Heart left ventricle (tissue), 16 donors: ENCODE measurements around the gene DCAF6. TPM values are rescaled to one million over a fixed set of nuclear protein-coding genes. Genes with fewer than 3 reads are reported as not detected.

Source experiments
- ATAC-seq, 4 donors: fragments of 200-7000 bp; cut with Tn5 transposase; one replicate each; pipeline ENCODE4 v1.9.1; 2020 to 2022; ENCODE audit warnings: moderate library complexity in 4 of 4, mild to moderate bottlenecking in 3 of 4, moderate number of reproducible peaks in 1 of 4
- DNase-seq, 5 donors: peaks; one replicate each; pipeline ENCODE4 v3.0.0-alpha.2; 2020
- H3K27ac ChIP-seq, 12 donors: fragments of 200-600 bp; sonication (generic) in 4 of 12; one replicate each; pipeline versions ENCODE4 v1.5.0 to v1.8.0; 2016 to 2022; ENCODE audit warnings: mild to moderate bottlenecking in 2 of 12
- H3K27me3 ChIP-seq, 9 donors: fragments of 200-600 bp; sonication (generic) in 2 of 9; one replicate each; pipeline versions ENCODE4 v1.5.1 to v1.8.0; 2016 to 2022; ENCODE audit warnings: mild to moderate bottlenecking in 3 of 9
- H3K36me3 ChIP-seq, 9 donors: fragments of 200-600 bp; sonication (generic) in 2 of 9; one replicate each; pipeline versions ENCODE4 v1.5.0 to v1.8.0; 2018 to 2022; ENCODE audit warnings: mild to moderate bottlenecking in 2 of 9
- H3K4me1 ChIP-seq, 12 donors: fragments of 200-600 bp; sonication (generic) in 4 of 12; one replicate each; pipeline versions ENCODE4 v1.5.0 to v1.8.0; 2016 to 2022; ENCODE audit warnings: mild to moderate bottlenecking in 3 of 12
- H3K4me3 ChIP-seq, 12 donors: fragments of 200-600 bp; sonication (generic) in 4 of 12; one replicate each; pipeline versions ENCODE4 v1.5.0 to v1.8.0; 2017 to 2022; ENCODE audit warnings: mild to moderate bottlenecking in 9 of 12, moderate library complexity in 4 of 12
- H3K9me3 ChIP-seq, 12 donors: fragments of 200-600 bp; sonication (generic) in 4 of 12; one replicate each; pipeline versions ENCODE4 v1.5.0 to v1.8.0; 2016 to 2022; ENCODE audit warnings: mild to moderate bottlenecking in 1 of 12
- POLR2A ChIP-seq, 2 donors: fragments of 450-650 bp; IDR thresholded peaks; one replicate each; pipeline ENCODE4 v1.6.1; 2017; ENCODE audit warnings: antibody characterized with exemption in 2 of 2, mild to moderate bottlenecking in 2 of 2, moderate library complexity in 2 of 2
- WGBS, 4 donors: extraction: QIAGEN DNeasy Blood & Tissue Kit in 2 of 4; methylation state at CpG; one replicate each; pipeline versions ENCODE4 v1.1.5 to v1.1.7; 2013 to 2018; 5-methylcytosine and 5-hydroxymethylcytosine counted together
- intact Hi-C, 10 donors: fragments of 100-400 bp; cut with DNase I; formaldehyde crosslinking; loops; one replicate each; pipeline versions ENCODE4 v1.11.1 to v1.14.2; 2022
- polyA plus RNA-seq, 2 donors: library from polyadenylated mRNA; stranded (reverse); fragments of 200-250 nt; gene quantifications; one replicate each; pipeline ENCODE4 v1.2.3, GENCODE V29; 2013
- total RNA-seq, 9 donors: library from RNA; depleted of rRNA in 2 of 9; stranded (reverse); fragments of >200 nt in 2 of 9; fragmentation: NEBNext Ultra II Directional in 3 of 9; extraction: Animal tissue kit (Norgen Biotek cat#: 25700) in 3 of 9; gene quantifications; one replicate each; pipeline versions ENCODE4 v1.1.0 to v1.2.4, GENCODE V29; 2016 to 2023
- TF ChIP-seq, protein P1 (sequence below), 12 donors: fragments of 200-600 bp; sonication (generic) in 4 of 12; IDR thresholded peaks; one replicate each; pipeline versions ENCODE4 v1.5.0 to v1.8.0; 2018 to 2022; ENCODE audit warnings: antibody characterized with exemption in 12 of 12, mild to moderate bottlenecking in 5 of 12
- donor health status: ischemic (EF 13 %, LVEDD 7.1; RV severe dilation, severe dysfunction).
- donor health status: healthy with polysubstance abuse.
- donor health status: DM: no; HTN: yes; CAD: no.
- donor health status: DM: no; HTN: no; CAD: no.
- donor health status: ischemic (EF 25% LVEDD 6.9; RV normal size, moderate dysfunction).
- donor health status: ischemic (EF 25% LVEDD 5.7; RV mildly dilated, moderate dysfunction).
- donor health status: healthy.
- donor health status: DM: yes; HTN: yes; CAD: no.
- donor health status: ischemic (EF 35%, LVEDD 5.7; RV mildly dilated, moderate dysfunction).
- donor health status: nonischemic (EF 11% LVEDD 7.7; RV severe dilation, severe dysfunction).
- donor health status: DM: yes; HTN: yes; CAD: no.
- donor health status: PGD.
- donor health status: ischemic (EF 29% LVEDD 5.4; RV normal size, mild dysfunction).
- donor health status: nonischemic (EF 23%, LVEDD 6.1; RV moderate dilation, normal function).

The DCAF6 gene
- total and polyA plus RNA-seq, 11 donors: 66.9 to 245 (median 180) TPM

GRCh38 chr1:167991546-167991945, 55.1 kb downstream of the DCAF6 start:
- DNase-seq: no peak
- TF ChIP-seq, protein P1, sequence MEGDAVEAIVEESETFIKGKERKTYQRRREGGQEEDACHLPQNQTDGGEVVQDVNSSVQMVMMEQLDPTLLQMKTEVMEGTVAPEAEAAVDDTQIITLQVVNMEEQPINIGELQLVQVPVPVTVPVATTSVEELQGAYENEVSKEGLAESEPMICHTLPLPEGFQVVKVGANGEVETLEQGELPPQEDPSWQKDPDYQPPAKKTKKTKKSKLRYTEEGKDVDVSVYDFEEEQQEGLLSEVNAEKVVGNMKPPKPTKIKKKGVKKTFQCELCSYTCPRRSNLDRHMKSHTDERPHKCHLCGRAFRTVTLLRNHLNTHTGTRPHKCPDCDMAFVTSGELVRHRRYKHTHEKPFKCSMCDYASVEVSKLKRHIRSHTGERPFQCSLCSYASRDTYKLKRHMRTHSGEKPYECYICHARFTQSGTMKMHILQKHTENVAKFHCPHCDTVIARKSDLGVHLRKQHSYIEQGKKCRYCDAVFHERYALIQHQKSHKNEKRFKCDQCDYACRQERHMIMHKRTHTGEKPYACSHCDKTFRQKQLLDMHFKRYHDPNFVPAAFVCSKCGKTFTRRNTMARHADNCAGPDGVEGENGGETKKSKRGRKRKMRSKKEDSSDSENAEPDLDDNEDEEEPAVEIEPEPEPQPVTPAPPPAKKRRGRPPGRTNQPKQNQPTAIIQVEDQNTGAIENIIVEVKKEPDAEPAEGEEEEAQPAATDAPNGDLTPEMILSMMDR (IDR thresholded peaks at IDR 0.05): no peak
- TF ChIP-seq POLR2A (IDR thresholded peaks at IDR 0.05): no peak
- no peak for ATAC-seq
- intact Hi-C loops: no loop called here
- Histone ChIP-seq H3K27me3 (no peaks in the 10 kb centered on the region), H3K9me3 (no peaks in the 10 kb centered on the region), H3K4me1 (peaks cover 0 to 20% (median 11%) of the 10 kb centered on the region in 12 donors), H3K36me3 (peaks cover 0 to 64% (median 36%) of the 10 kb centered on the region in 9 donors), H3K4me3 (no peak overlapping the region), H3K27ac (no peak overlapping the region)
- 89 to 100% (median 94%) methylated on average over 2 of the region's 2 CpGs for WGBS, 4 donors

DNA sequence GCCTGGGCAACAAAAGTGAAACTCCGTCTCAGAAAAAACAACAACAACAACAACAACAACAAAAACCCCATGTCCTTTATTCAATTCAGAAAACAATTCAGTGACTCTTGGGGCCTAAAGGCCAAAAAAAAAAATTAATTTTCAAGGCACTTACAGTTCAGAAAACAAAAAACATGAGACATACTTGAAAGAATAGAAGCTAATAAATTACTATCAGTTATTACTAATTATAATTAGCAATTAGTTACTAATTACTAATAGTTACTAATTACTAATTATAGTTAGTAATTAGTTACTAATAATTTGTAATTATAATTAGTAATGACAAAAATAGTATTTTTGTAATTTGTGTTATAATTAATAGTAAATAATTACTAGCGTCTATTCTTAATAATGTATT, 57.2 kb downstream of the DCAF6 start:
- ATAC-seq: no peak
- intact Hi-C loops: no loop called here
- Histone ChIP-seq H3K4me1 (peaks cover 0 to 23% (median 12%) of the 10 kb centered on the region in 12 donors), H3K27me3 (no peaks in the 10 kb centered on the region), H3K36me3 (peaks cover 0 to 55% (median 39%) of the 10 kb centered on the region in 9 donors), H3K27ac (no peak overlapping the region), H3K4me3 (no peak overlapping the region), H3K9me3 (no peaks in the 10 kb centered on the region)
- TF ChIP-seq POLR2A (IDR thresholded peaks at IDR 0.05): no peak
- TF ChIP-seq, protein P1 (IDR thresholded peaks at IDR 0.05): no peak
- WGBS, 4 donors: 89 to 100% (median 96%) methylated on average over 2 of the region's 2 CpGs
- no peak for DNase-seq

DNA sequence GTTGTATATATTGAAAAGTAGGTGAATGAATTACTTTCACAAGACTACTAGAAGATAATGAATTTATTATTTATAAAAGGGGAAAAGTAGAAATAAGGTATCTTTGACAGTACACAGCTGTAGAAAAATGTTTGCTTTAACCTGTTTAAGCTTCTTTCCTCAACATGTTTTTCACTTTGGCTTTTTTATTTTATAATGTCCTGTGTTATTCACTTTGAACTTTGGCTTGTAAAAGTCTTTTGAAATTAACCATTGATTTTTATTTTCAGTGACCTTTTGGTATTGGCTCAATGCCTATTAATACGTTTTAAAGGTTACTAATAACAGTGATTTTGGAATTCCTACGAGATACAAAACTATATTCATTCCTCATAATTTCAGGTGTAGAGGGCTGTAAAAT, 58.1 kb downstream of the DCAF6 start:
- peak overlapping the region in 4 of 12 donors; percentile 12 to 51 (median 44) for H3K27ac ChIP-seq
- H3K4me3 ChIP-seq: no peak overlapping the region
- H3K4me1 ChIP-seq: peaks cover 0 to 23% (median 13%) of the 10 kb centered on the region in 12 donors
- H3K9me3 ChIP-seq: no peaks in the 10 kb centered on the region
- peaks cover 0 to 56% (median 39%) of the 10 kb centered on the region in 9 donors for H3K36me3 ChIP-seq
- 58 to 72% (median 67%) methylated on average over 2 of the region's 2 CpGs for WGBS, 4 donors
- TF ChIP-seq, protein P1 (IDR thresholded peaks at IDR 0.05): no peak
- TF ChIP-seq POLR2A (IDR thresholded peaks at IDR 0.05): no peak
- DNase-seq (no peak), ATAC-seq (no peak)
- H3K27me3 ChIP-seq: no peaks in the 10 kb centered on the region
- intact Hi-C loops: no loop called here

DNA sequence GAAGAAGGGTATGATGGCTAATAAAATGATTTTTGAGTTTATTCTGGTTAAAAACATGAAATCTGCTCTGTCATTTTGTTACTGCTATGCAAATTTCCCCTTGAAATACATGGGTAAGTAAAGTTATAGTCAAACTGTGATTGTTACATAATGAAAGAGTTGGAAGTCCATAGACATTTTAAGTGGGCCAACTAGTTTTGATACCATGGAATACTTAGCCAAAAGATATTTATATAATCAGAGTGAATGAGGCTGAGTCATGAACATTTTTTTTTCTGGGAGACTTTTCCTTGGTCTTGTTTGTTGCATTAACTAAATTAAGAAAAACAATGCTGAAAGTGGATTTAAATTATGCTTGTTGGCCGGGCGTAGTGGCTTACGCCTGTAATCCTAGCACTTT, 58.6 kb downstream of the DCAF6 start:
- Histone ChIP-seq H3K9me3 (no peaks in the 10 kb centered on the region), H3K36me3 (peaks cover 0 to 59% (median 39%) of the 10 kb centered on the region in 9 donors), H3K4me1 (peaks cover 0 to 23% (median 13%) of the 10 kb centered on the region in 12 donors), H3K4me3 (no peak overlapping the region), H3K27ac (peak overlapping the region in 4 of 12 donors; percentile 12 to 51 (median 44)), H3K27me3 (no peaks in the 10 kb centered on the region)
- 89 to 97% (median 96%) methylated on average over 3 of the region's 3 CpGs for WGBS, 4 donors
- TF ChIP-seq POLR2A (IDR thresholded peaks at IDR 0.05): no peak
- TF ChIP-seq, protein P1 (IDR thresholded peaks at IDR 0.05): no peak
- ATAC-seq (peak; percentile 34 to 77 (median 46)), DNase-seq (no peak)
- intact Hi-C loops: loop anchor here in 1 of 10 donors (5.0 kb wide), 1 partner anchor 58 kb away; the partner anchor contains the start of genes DCAF6 and MPC2
